Natural killer cell (primary cell): ENCODE measurements around the gene CDK5R2. TPM values are rescaled to one million over a fixed set of nuclear protein-coding genes. Genes with fewer than 3 reads are reported as not detected.

Source experiments
- ATAC-seq, 3 donors: fragments of 150-1000 bp in 2 of 3; fragments of 200-7000 bp in 1 of 3; cut with Tn5 transposase; 1 replicate in 1 of 3; 2 replicates in 2 of 3; pipeline ENCODE4 v1.10.0; 2021; ENCODE audit warnings: mild to moderate bottlenecking in 2 of 3, moderate library complexity in 2 of 3
- DNase-seq, 2 donors: peaks; one replicate each; pipeline versions ENCODE4 v3.0.0 to v3.0.0-alpha.2; 2013 to 2021; ENCODE audit warnings: mixed read lengths in 1 of 2
- H3K27ac ChIP-seq: one replicate; pipeline ENCODE4 v1.5.1; 2013; ENCODE audit warnings: mild to moderate bottlenecking, low read length
- H3K27me3 ChIP-seq: one replicate; pipeline ENCODE4 v1.6.1; 2013; ENCODE audit warnings: low read length; ENCODE audit not compliant: control insufficient read depth, insufficient read depth
- H3K36me3 ChIP-seq: one replicate; pipeline ENCODE4 v1.6.1; 2013; ENCODE audit warnings: low read length; ENCODE audit not compliant: control insufficient read depth, insufficient read depth
- H3K4me1 ChIP-seq: one replicate; pipeline ENCODE4 v1.6.1; 2013; ENCODE audit warnings: low read length; ENCODE audit not compliant: control insufficient read depth, insufficient read depth
- H3K4me3 ChIP-seq: one replicate; pipeline ENCODE4 v1.5.1; 2013; ENCODE audit warnings: low read length
- H3K9me3 ChIP-seq: one replicate; pipeline ENCODE4 v1.6.1; 2013; ENCODE audit warnings: low read length; ENCODE audit not compliant: control insufficient read depth, insufficient read depth
- H3K27ac Mint-ChIP-seq, 2 donors: one replicate each; pipeline ENCODE4 v1.8.0; 2022; ENCODE audit warnings: mild to moderate bottlenecking in 2 of 2, mixed read lengths in 2 of 2, moderate library complexity in 1 of 2
- H3K27me3 Mint-ChIP-seq, 2 donors: one replicate each; pipeline ENCODE4 v1.8.0; 2022; ENCODE audit warnings: low read depth in 2 of 2, mixed read lengths in 2 of 2
- H3K36me3 Mint-ChIP-seq: one replicate; pipeline ENCODE4 v1.8.0; 2022; ENCODE audit warnings: mixed read lengths
- H3K4me1 Mint-ChIP-seq, 2 donors: one replicate each; pipeline ENCODE4 v1.8.0; 2022; ENCODE audit warnings: mixed read lengths in 2 of 2
- H3K4me3 Mint-ChIP-seq: one replicate; pipeline ENCODE4 v1.8.0; 2022; ENCODE audit warnings: mild to moderate bottlenecking, moderate library complexity, mixed read lengths
- H3K9me3 Mint-ChIP-seq, 2 donors: one replicate each; pipeline ENCODE4 v1.8.0; 2022; ENCODE audit warnings: mixed read lengths in 2 of 2
- whole genome bisulfite sequencing: methylation state at CpG from one replicate; pipeline ENCODE4 v1.1.7; 2013; ENCODE audit warnings: missing lambda C conversion rate; ENCODE audit not compliant: insufficient coverage; 5-methylcytosine and 5-hydroxymethylcytosine counted together
- intact Hi-C: fragments of 100-400 bp; cut with micrococcal nuclease; formaldehyde crosslinking; loops from one replicate; pipeline ENCODE4 v1.14.2; 2022
- total RNA-seq, 4 donors: library from RNA; stranded (reverse); fragments of 120-200 nt in 1 of 4; gene quantifications; one replicate each; pipeline versions ENCODE4 v1.2.3 to v1.2.4, GENCODE V29; 2013 to 2022
- TF ChIP-seq, protein P1 (sequence below): fragments of 200-600 bp; IDR thresholded peaks from one replicate; pipeline ENCODE4 v1.8.0; 2022; ENCODE audit warnings: antibody characterized with exemption

CDK5R2 gene
- total RNA-seq, 3 donors from 2014 or later (not counting 1 experiment from before 2014, with no cell fraction given), result not detected

DNA sequence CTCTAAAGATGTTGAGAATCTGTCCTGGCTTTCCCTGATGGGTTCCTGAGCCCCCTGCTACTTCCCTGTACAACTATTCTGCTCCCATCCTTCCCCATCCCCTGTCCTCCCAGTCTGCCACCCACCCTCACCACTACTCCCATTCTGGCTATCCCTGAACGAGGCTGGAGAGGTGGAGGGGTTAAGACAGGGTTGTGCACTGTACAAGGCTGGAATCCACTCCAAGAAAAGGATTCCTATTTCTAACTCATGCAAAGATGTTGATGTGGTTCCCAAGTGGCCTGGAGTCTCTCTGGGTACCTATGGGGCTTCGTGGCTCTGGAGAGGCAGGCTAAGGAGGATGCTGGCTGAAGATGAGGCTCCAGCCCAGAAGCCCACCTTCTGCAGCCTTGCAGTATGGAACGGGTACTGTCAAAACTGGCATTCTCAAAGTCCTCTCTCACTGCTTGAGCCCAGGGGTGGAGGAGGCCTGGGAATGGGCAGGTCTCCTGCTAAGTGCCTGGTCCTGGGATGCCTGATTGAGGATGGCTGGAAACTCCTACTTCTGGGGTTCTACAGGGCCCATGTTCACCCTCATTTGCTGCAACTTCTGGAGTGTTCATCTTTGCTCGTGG is 26.8 kb downstream of the CDK5R2 start:
- Histone ChIP-seq H3K27ac (no peak overlapping the region), H3K27me3 (peaks cover 53% of the 10 kb centered on the region), H3K4me3 (no peak overlapping the region), H3K9me3 (no peaks in the 10 kb centered on the region), H3K4me1 (peaks cover 11% of the 10 kb centered on the region), H3K36me3 (no peaks in the 10 kb centered on the region)
- no peak for ATAC-seq
- no peaks in the 10 kb centered on the region for H3K9me3 Mint-ChIP-seq
- H3K27ac Mint-ChIP-seq, result no peak overlapping the region
- H3K4me1 Mint-ChIP-seq, result peaks cover 2 to 8% of the 10 kb centered on the region in 2 donors
- H3K36me3 Mint-ChIP-seq, result no peaks in the 10 kb centered on the region
- no peak for DNase-seq
- WGBS, result 66% methylated on average over 3 of the region's 4 CpGs
- intact Hi-C loops, result no loop called here
- no peak overlapping the region for H3K4me3 Mint-ChIP-seq
- H3K27me3 Mint-ChIP-seq, result peaks cover 60 to 63% of the 10 kb centered on the region in 2 donors
- TF ChIP-seq, protein P1, sequence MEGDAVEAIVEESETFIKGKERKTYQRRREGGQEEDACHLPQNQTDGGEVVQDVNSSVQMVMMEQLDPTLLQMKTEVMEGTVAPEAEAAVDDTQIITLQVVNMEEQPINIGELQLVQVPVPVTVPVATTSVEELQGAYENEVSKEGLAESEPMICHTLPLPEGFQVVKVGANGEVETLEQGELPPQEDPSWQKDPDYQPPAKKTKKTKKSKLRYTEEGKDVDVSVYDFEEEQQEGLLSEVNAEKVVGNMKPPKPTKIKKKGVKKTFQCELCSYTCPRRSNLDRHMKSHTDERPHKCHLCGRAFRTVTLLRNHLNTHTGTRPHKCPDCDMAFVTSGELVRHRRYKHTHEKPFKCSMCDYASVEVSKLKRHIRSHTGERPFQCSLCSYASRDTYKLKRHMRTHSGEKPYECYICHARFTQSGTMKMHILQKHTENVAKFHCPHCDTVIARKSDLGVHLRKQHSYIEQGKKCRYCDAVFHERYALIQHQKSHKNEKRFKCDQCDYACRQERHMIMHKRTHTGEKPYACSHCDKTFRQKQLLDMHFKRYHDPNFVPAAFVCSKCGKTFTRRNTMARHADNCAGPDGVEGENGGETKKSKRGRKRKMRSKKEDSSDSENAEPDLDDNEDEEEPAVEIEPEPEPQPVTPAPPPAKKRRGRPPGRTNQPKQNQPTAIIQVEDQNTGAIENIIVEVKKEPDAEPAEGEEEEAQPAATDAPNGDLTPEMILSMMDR, result no peak

DNA sequence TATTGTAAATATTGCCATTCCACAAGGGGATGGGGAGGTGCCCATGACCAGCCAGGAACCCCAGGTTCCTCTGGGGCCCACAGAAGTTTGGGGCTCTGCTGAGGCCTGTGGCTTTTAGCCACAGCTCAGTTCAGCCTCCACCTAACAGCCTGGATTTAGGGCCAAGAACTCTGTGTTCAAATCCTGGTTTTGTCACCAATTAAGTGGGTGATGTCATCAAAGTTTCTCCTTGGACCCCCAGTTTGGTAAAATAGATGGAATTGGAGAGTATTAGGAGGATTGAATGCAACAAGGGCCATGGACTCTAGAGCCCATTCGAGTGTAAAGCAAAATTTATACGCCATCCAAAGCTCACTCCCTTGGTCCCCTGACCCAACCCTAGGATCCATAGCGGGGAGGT is 28.7 kb downstream of the CDK5R2 start:
- WGBS, result 20% methylated on average over 1 of the region's 3 CpGs
- TF ChIP-seq, protein P1, result no peak
- peaks cover 43% of the 10 kb centered on the region for H3K27me3 ChIP-seq
- Mint-ChIP-seq H3K4me3 (no peak overlapping the region), H3K9me3 (no peaks in the 10 kb centered on the region), H3K4me1 (peaks cover 0 to 5% of the 10 kb centered on the region in 2 donors), H3K27me3 (peaks cover 61 to 64% of the 10 kb centered on the region in 2 donors), H3K27ac (no peak overlapping the region), H3K36me3 (no peaks in the 10 kb centered on the region)
- no peak overlapping the region for H3K4me3 ChIP-seq
- H3K9me3 ChIP-seq, result no peaks in the 10 kb centered on the region
- ATAC-seq (no peak), DNase-seq (no peak)
- no peak overlapping the region for H3K27ac ChIP-seq
- intact Hi-C loops, result no loop called here
- no peaks in the 10 kb centered on the region for H3K36me3 ChIP-seq
- no peaks in the 10 kb centered on the region for H3K4me1 ChIP-seq

DNA sequence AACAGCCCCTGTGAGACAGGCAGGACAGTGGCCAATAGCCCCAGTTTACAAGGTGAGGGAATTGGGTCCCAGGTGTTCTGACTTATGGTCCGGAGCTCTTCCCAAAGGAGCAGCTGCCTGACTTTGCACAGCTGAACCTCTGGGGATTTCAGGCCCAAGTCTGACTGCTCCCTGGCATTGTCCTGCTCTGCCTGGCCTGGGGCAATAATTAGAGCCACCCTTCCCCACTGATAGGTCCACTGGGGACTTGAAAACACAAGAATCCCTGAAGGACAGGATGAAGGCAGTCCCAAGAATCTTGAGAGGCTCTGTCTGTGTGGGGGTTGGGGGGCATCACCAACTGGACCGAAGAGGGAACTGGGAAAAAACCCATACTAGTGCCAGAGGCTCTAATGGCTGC is 29.2 kb downstream of the CDK5R2 start:
- Histone ChIP-seq H3K4me1 (no peaks in the 10 kb centered on the region), H3K27me3 (peaks cover 39% of the 10 kb centered on the region), H3K4me3 (no peak overlapping the region), H3K27ac (no peak overlapping the region), H3K9me3 (no peaks in the 10 kb centered on the region), H3K36me3 (no peaks in the 10 kb centered on the region)
- no peak overlapping the region for H3K4me3 Mint-ChIP-seq
- intact Hi-C loops, result no loop called here
- 54% methylated on average over 2 of the region's 2 CpGs for WGBS
- no peak for DNase-seq
- H3K27me3 Mint-ChIP-seq, result peaks cover 57 to 59% of the 10 kb centered on the region in 2 donors
- TF ChIP-seq, protein P1, result no peak
- ATAC-seq, result no peak
- H3K27ac Mint-ChIP-seq, result no peak overlapping the region
- no peaks in the 10 kb centered on the region for H3K36me3 Mint-ChIP-seq
- peaks cover 0 to 5% of the 10 kb centered on the region in 2 donors for H3K4me1 Mint-ChIP-seq
- no peaks in the 10 kb centered on the region for H3K9me3 Mint-ChIP-seq

DNA sequence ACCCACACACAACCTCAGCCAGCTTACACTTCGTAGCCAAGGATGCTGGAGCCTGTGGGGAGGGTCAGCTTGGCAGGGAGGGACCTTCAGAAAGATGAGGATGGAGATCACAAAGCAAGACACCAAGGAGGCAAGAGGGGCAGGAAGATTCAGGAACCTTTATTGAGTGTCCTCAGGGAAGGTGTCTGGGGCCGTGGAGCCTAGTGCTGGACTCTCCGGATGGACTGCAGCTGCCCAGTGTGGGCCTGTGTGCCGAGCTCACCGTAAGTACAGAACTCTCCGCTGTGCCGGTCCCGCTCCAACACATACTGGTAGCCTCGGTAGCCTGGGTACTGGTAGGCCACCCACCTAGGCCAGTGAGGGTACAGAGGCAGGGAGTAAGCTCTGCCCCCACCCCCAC is 30.6 kb downstream of the CDK5R2 start:
- Mint-ChIP-seq H3K4me3 (no peak overlapping the region), H3K27ac (no peak overlapping the region), H3K4me1 (no peaks in the 10 kb centered on the region), H3K9me3 (no peaks in the 10 kb centered on the region), H3K36me3 (no peaks in the 10 kb centered on the region), H3K27me3 (peaks cover 59% of the 10 kb centered on the region in 2 donors)
- no peak overlapping the region for H3K4me3 ChIP-seq
- no peaks in the 10 kb centered on the region for H3K9me3 ChIP-seq
- WGBS, result 22% methylated on average over 9 of the region's 9 CpGs
- no peaks in the 10 kb centered on the region for H3K4me1 ChIP-seq
- no peak for DNase-seq
- no peaks in the 10 kb centered on the region for H3K36me3 ChIP-seq
- H3K27me3 ChIP-seq, result peaks cover 36% of the 10 kb centered on the region
- H3K27ac ChIP-seq, result no peak overlapping the region
- intact Hi-C loops, result no loop called here
- TF ChIP-seq, protein P1, result no peak
- no peak for ATAC-seq
